GM12865 (cell line): Measurements from ENCODE around the gene P2RX2.
A peak's percentile ranks its signal among the peaks of the same experiment; 100 is the strongest.
"Not testable (repeated sequence)": the region's sequence is repeated elsewhere in the genome, so short reads cannot be mapped to it uniquely, and the experiment has no call there.

Source experiments
- DNase-seq: peaks from one replicate; pipeline ENCODE4 v3.0.0; 2010; ENCODE audit warnings: low read depth
- H3K4me3 ChIP-seq: 2 replicates; pipeline ENCODE4 v1.5.1; 2011; ENCODE audit warnings: mild to moderate bottlenecking, low read depth, low read length, control low read depth
- CTCF ChIP-seq: IDR thresholded peaks from 2 replicates; pipeline ENCODE4 v1.5.1; 2011; ENCODE audit warnings: low read length, control low read depth, low read depth, inconsistent platforms; ENCODE audit not compliant: insufficient read depth; ENCODE audit errors: missing control alignments

P2RX2 gene

GRCh38 chr12:132595183-132595582, 23.4 kb upstream of the P2RX2 start:
- H3K4me3 ChIP-seq = no peak overlapping the region
- TF ChIP-seq CTCF = no peak
- no peak for DNase-seq

DNA sequence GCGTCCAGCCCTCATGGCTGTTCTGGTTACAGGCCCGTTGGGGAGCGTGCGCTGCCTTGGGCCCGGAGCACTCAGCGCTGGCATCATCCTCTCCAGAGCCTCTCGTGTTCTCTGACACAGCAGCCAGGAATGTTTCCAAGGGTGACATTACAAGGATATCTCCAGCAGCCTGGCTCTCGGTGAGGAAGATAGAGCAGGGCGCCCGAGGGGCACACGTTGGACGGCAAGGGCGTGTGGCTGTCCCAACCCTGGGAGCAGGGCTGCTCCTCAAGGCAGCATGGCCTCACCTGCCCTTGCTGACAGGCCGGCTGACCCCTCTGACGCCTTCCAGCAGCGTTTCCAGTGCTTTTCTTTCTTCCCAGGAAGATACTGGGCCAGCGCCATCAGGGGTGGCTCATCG, 22.6 kb upstream of the P2RX2 start:
- no peak for DNase-seq
- H3K4me3 ChIP-seq = no peak overlapping the region
- no peak for TF ChIP-seq CTCF

DNA sequence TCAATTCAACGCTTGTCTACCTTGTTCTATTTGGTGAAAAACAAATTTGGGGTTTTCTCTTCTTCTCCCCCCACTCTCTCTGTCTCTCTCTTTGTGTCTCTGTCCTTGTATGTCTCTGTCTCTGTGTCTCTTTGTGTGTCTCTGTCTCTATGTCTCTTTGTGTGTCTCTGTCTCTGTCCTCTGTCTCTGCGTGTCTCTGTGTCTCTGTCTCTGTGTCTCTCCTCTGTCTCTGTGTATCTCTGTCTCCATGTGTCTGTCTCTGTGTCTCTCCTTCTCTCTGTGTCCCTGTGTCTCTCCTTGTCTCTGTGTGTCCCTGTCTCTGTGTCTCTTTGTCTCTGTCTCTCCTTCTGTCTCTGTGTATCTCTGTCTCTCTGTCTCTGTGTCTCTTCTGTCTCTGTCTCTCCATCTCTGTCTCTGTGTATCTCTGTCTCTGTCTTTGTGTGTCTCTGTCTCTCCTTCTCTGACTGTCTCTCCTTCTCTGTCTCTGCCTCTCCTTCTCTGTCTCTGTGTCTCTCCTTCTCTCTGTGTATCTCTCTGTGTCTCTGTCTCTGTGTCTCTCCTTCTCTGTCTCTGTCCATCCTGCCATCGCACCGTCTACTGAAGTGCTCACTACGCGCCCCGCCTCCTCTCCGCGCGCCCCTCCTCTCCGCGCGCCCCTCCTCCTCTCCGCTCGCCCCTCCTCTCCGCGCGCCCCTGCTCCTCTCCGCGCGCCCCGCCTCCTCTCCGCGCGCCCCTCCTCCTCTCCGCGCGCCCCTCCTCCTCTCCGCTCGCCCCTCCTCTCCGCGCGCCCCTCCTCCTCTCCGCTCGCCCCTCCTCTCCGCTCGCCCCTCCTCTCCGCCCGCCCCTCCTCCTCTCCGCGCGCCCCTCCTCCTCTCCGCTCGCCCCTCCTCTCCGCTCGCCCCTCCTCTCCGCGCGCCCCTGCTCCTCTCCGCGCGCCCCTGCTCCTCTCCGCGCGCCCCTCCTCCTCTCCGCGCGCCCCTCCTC, 21.0 kb upstream of the P2RX2 start:
- peak; percentile 80 for DNase-seq

DNA sequence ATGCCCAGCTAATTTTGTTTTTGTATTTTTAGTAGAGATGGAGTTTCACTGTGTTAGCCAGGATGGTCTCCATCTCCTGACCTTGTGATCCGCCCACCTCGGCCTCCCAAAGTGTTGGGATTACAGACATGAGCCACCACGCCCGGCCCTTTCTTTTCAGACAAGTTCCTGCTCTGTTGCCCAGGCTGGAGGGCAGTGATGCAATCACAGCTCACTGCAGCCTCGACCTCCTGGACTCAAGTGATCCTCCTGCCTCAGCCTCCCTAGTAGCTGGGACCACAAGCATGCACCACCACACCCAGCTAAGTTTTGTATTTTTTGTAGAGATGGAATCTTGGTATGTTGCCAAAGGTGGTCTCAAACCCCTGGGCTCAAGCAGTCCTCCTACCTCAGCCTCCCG, 19.1 kb upstream of the P2RX2 start:
- not testable (repeated sequence) for H3K4me3 ChIP-seq, DNase-seq

More for the DNA sequence above, 21.0 kb upstream of the P2RX2 start:
- no peak for TF ChIP-seq CTCF
- peak overlapping the region; percentile 51 for H3K4me3 ChIP-seq

GRCh38 chr12:132600048-132601032, 18.2 kb upstream of the P2RX2 start:
- H3K4me3 ChIP-seq = peak overlapping the region; percentile 44
- peak; percentile 63 for DNase-seq

DNA sequence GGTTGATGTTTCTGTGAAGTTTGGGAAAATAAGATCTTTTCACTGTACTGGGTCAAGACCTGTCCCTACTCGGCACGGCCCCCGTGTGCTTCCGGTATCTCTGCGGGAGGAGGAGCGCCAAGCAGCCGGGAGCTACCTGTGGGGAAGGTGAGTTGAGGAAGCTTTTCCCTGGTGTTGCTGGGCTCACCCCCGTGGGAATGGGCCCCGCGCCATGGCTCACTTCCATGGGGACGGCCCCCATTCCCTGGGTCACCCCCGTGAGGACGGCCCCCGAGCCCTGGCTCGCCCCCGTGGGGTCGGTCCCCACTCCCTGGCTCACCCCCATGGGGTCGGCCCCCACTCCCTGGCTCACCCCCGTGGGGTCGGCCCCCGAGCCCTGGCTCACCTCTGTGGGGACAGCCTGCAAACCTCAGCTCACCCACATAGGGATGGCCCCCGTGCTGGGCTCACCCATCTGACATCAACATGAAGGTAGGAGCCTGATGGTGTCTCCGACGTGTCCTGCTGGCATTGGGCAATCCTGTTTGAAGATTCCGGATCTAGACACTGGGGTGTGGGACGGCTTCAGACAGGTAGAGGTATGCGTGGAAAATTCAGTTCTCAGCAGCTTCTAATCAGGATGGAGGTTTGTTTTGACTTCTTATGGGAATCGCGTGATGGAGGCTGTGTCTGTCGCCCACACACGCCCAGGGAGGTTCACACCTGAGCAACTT, 17.2 kb upstream of the P2RX2 start:
- DNase-seq = no peak
- no peak for TF ChIP-seq CTCF
- H3K4me3 ChIP-seq = no peak overlapping the region

More at GRCh38 chr12:132600048-132601032, 18.2 kb upstream of the P2RX2 start:
- TF ChIP-seq CTCF = peak; percentile 59
